ENCODE results near the gene RSRC1.

The RSRC1 gene

GRCh38 chr3:158100681-158101080 is 9.2 kb upstream of the RSRC1 start:
- no CpG with 5 or more reads among the region's 2 CpGs for WGBS (ENCODE audit: insufficient coverage)
- CTCF ChIA-PET = interaction anchor here (1.0 to 5.9 kb wide), 3 partner anchors 8 to 337 kb away, joined by 3 to 30 read pairs (median 3); partner anchors contain the start of gene RSRC1
- peaks cover 43 to 96% (median 66%) of the 10 kb centered on the region in 5 experiments for H3K27me3 ChIP-seq (replicated peaks in 2 of 5; ENCODE audit: control insufficient read depth in 4 of 5, insufficient read depth in 5 of 5, low read length in 4 of 5)
- H3K27ac ChIP-seq (ENCODE audit: insufficient read depth in 1 of 2, low read depth in 1 of 2, low read length in 2 of 2, poor library complexity in 1 of 2, severe bottlenecking in 2 of 2) = no peak overlapping the region
- H3K36me3 ChIP-seq (ENCODE audit: control insufficient read depth in 4 of 4, insufficient read depth in 4 of 4, low read length in 3 of 4) = no peaks in the 10 kb centered on the region
- H3K4me1 ChIP-seq (ENCODE audit: control extremely low read depth in 1 of 4, control insufficient read depth in 4 of 4, insufficient read depth in 4 of 4, low read length in 3 of 4) = peaks cover 3 to 39% (median 32%) of the 10 kb centered on the region in 4 experiments
- POLR2A ChIA-PET = no interaction called here
- no peaks in the 10 kb centered on the region for H3K9me3 ChIP-seq (ENCODE audit: control extremely low read depth in 1 of 5, control insufficient read depth in 4 of 5, insufficient read depth in 2 of 5, low read depth in 1 of 5, low read length in 4 of 5)
- no peak for DNase-seq
- no peak overlapping the region for H3K4me3 ChIP-seq (ENCODE audit: control insufficient read depth in 1 of 7, extremely low read depth in 1 of 7, insufficient read depth in 4 of 7, low read depth in 2 of 7, low read length in 6 of 7)

- peak in 1 of 3 donors; percentile 28 for DNase-seq
- Histone ChIP-seq H3K27ac (ENCODE audit: insufficient read depth in 1 of 2, low read depth in 1 of 2, low read length in 2 of 2, poor library complexity in 1 of 2, severe bottlenecking in 2 of 2) (no peak overlapping the region), H3K36me3 (ENCODE audit: control insufficient read depth in 4 of 4, insufficient read depth in 4 of 4, low read length in 3 of 4) (no peaks in the 10 kb centered on the region), H3K27me3 (replicated peaks in 2 of 5; ENCODE audit: control insufficient read depth in 4 of 5, insufficient read depth in 5 of 5, low read length in 4 of 5) (peaks cover 37 to 96% (median 65%) of the 10 kb centered on the region in 5 experiments), H3K9me3 (ENCODE audit: control extremely low read depth in 1 of 5, control insufficient read depth in 4 of 5, insufficient read depth in 2 of 5, low read depth in 1 of 5, low read length in 4 of 5) (no peaks in the 10 kb centered on the region), H3K4me1 (ENCODE audit: control extremely low read depth in 1 of 4, control insufficient read depth in 4 of 4, insufficient read depth in 4 of 4, low read length in 3 of 4) (peaks cover 3 to 48% (median 40%) of the 10 kb centered on the region in 4 experiments), H3K4me3 (ENCODE audit: control insufficient read depth in 1 of 7, extremely low read depth in 1 of 7, insufficient read depth in 4 of 7, low read depth in 2 of 7, low read length in 6 of 7) (no peak overlapping the region)
- 16% methylated on average over 10 of the region's 14 CpGs for WGBS (ENCODE audit: insufficient coverage)
- ChIA-PET CTCF (interaction anchor here (1.0 to 5.9 kb wide), 3 partner anchors 7 to 336 kb away, joined by 3 to 30 read pairs (median 3); partner anchors contain the start of gene RSRC1), POLR2A (no interaction called here)
Measured at GRCh38 chr3:158101335-158102241, 8.3 kb upstream of the RSRC1 start.

GRCh38 chr3:158102242-158103080 is 7.4 kb upstream of the RSRC1 start:
- Histone ChIP-seq H3K27me3 (replicated peaks in 2 of 5; ENCODE audit: control insufficient read depth in 4 of 5, insufficient read depth in 5 of 5, low read length in 4 of 5) (peaks cover 36 to 99% (median 73%) of the 10 kb centered on the region in 5 experiments), H3K9me3 (ENCODE audit: control extremely low read depth in 1 of 5, control insufficient read depth in 4 of 5, insufficient read depth in 2 of 5, low read depth in 1 of 5, low read length in 4 of 5) (no peaks in the 10 kb centered on the region), H3K27ac (ENCODE audit: insufficient read depth in 1 of 2, low read depth in 1 of 2, low read length in 2 of 2, poor library complexity in 1 of 2, severe bottlenecking in 2 of 2) (no peak overlapping the region), H3K4me3 (ENCODE audit: control insufficient read depth in 1 of 7, extremely low read depth in 1 of 7, insufficient read depth in 4 of 7, low read depth in 2 of 7, low read length in 6 of 7) (peak overlapping the region in 1 of 7 experiments; percentile 35), H3K4me1 (ENCODE audit: control extremely low read depth in 1 of 4, control insufficient read depth in 4 of 4, insufficient read depth in 4 of 4, low read length in 3 of 4) (peaks cover 0 to 48% (median 41%) of the 10 kb centered on the region in 4 experiments), H3K36me3 (ENCODE audit: control insufficient read depth in 4 of 4, insufficient read depth in 4 of 4, low read length in 3 of 4) (no peaks in the 10 kb centered on the region)
- ChIA-PET CTCF (no interaction called here), POLR2A (no interaction called here)
- DNase-seq = no peak
- 9% methylated on average over 17 of the region's 28 CpGs for WGBS (ENCODE audit: insufficient coverage)

DNA sequence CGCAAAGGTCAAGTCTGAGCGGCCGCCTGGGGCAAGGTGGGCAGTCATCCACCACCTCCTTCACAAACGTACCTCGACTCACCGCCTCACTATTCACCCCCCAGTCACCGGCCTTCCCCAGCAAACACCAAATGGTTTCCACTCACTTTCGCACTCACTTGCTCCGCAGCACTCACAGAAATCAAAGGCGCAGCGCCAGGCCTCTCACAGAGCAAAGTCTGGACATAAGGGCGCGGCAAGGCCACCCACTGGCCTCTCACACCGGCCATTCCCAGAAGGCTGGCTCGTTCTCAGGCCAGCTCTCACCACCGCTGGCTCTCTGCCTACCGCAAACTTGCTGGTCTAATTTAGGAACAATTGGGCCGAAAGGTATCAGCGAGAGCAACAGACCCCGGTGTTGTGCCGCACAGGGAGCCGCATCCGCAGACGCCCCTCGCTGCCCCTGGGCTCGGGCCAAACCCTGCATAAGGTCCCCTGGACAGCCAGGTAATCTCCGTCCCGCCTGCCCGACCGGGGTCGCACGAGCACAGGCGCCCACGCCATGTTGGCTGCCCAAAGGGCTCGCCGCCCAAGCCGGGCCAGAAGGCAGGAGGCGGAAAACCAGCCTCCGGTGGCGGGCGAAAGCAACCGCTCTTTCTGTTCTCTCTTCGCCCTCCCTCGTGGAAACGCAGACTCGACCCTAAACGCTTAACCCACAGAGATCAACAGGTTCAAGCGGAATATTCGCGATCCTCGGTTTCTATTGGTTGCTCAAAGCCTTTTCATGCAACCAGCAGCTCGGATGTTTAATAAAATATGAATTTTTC is 6.6 kb upstream of the RSRC1 start:
- POLR2A ChIA-PET = no interaction called here

DNA sequence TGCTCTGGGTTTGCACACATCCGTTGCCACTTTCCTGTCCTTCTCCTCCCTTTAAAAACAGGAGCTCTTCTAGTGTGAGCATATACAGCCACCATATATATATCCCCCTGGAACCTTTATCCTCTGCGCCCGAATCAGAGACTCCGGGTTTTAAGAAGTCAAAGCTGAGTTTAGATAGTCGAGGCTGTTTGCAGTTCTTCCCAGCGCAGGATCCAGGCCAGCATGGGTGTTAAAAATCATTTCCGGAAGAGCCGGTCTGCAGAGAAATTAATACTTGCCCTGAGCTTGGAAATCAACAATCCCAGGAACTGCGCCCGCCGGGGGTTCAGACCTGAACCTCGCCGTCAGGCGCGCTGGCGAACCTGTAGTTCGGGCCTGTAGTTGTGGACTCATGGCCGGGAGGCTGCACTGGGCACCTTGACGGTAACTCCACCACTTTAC is 6.0 kb upstream of the RSRC1 start:
- POLR2A ChIA-PET = no interaction called here

More for the DNA sequence above, 6.6 kb upstream of the RSRC1 start:
- H3K27me3 ChIP-seq (replicated peaks in 2 of 5; ENCODE audit: control insufficient read depth in 4 of 5, insufficient read depth in 5 of 5, low read length in 4 of 5) = peaks cover 40 to 99% (median 74%) of the 10 kb centered on the region in 5 experiments
- H3K27ac ChIP-seq (ENCODE audit: insufficient read depth in 1 of 2, low read depth in 1 of 2, low read length in 2 of 2, poor library complexity in 1 of 2, severe bottlenecking in 2 of 2) = no peak overlapping the region
- H3K4me1 ChIP-seq (ENCODE audit: control extremely low read depth in 1 of 4, control insufficient read depth in 4 of 4, insufficient read depth in 4 of 4, low read length in 3 of 4) = peaks cover 0 to 40% (median 32%) of the 10 kb centered on the region in 4 experiments
- peak in 2 of 3 donors; percentile 40 to 46 for DNase-seq
- WGBS (ENCODE audit: insufficient coverage) = 5% methylated on average over 45 of the region's 52 CpGs
- no peaks in the 10 kb centered on the region for H3K9me3 ChIP-seq (ENCODE audit: control extremely low read depth in 1 of 5, control insufficient read depth in 4 of 5, insufficient read depth in 2 of 5, low read depth in 1 of 5, low read length in 4 of 5)
- CTCF ChIA-PET = no interaction called here
- no peaks in the 10 kb centered on the region for H3K36me3 ChIP-seq (ENCODE audit: control insufficient read depth in 4 of 4, insufficient read depth in 4 of 4, low read length in 3 of 4)
- peak overlapping the region in 5 of 7 experiments; percentile 12 to 62 (median 35) for H3K4me3 ChIP-seq (ENCODE audit: control insufficient read depth in 1 of 7, extremely low read depth in 1 of 7, insufficient read depth in 4 of 7, low read depth in 2 of 7, low read length in 6 of 7)

GRCh38 chr3:158104431-158104921 is 5.4 kb upstream of the RSRC1 start:
- peak in 1 of 3 donors; percentile 38 for DNase-seq
- H3K4me3 ChIP-seq (ENCODE audit: control insufficient read depth in 1 of 7, extremely low read depth in 1 of 7, insufficient read depth in 4 of 7, low read depth in 2 of 7, low read length in 6 of 7) = no peak overlapping the region
- no peak overlapping the region for H3K27ac ChIP-seq (ENCODE audit: insufficient read depth in 1 of 2, low read depth in 1 of 2, low read length in 2 of 2, poor library complexity in 1 of 2, severe bottlenecking in 2 of 2)
- ChIA-PET POLR2A (no interaction called here), CTCF (interaction anchor here (1.0 to 1.7 kb wide), 2 partner anchors 8 to 329 kb away, joined by 3 to 4 read pairs; no protein-coding TSS in a partner anchor)
- no peaks in the 10 kb centered on the region for H3K9me3 ChIP-seq (ENCODE audit: control extremely low read depth in 1 of 5, control insufficient read depth in 4 of 5, insufficient read depth in 2 of 5, low read depth in 1 of 5, low read length in 4 of 5)
- H3K27me3 ChIP-seq (replicated peaks in 2 of 5; ENCODE audit: control insufficient read depth in 4 of 5, insufficient read depth in 5 of 5, low read length in 4 of 5) = peaks cover 40 to 99% (median 74%) of the 10 kb centered on the region in 5 experiments
- H3K4me1 ChIP-seq (ENCODE audit: control extremely low read depth in 1 of 4, control insufficient read depth in 4 of 4, insufficient read depth in 4 of 4, low read length in 3 of 4) = peaks cover 0 to 39% (median 33%) of the 10 kb centered on the region in 4 experiments
- no peaks in the 10 kb centered on the region for H3K36me3 ChIP-seq (ENCODE audit: control insufficient read depth in 4 of 4, insufficient read depth in 4 of 4, low read length in 3 of 4)
- 15% methylated on average over 3 of the region's 5 CpGs for WGBS (ENCODE audit: insufficient coverage)

More for the DNA sequence above, 6.0 kb upstream of the RSRC1 start:
- no peak overlapping the region for H3K27ac ChIP-seq (ENCODE audit: insufficient read depth in 1 of 2, low read depth in 1 of 2, low read length in 2 of 2, poor library complexity in 1 of 2, severe bottlenecking in 2 of 2)
- H3K4me1 ChIP-seq (ENCODE audit: control extremely low read depth in 1 of 4, control insufficient read depth in 4 of 4, insufficient read depth in 4 of 4, low read length in 3 of 4) = peaks cover 0 to 36% (median 30%) of the 10 kb centered on the region in 4 experiments
- 18% methylated on average over 16 of the region's 19 CpGs for WGBS (ENCODE audit: insufficient coverage)
- CTCF ChIA-PET = no interaction called here
- no peaks in the 10 kb centered on the region for H3K9me3 ChIP-seq (ENCODE audit: control extremely low read depth in 1 of 5, control insufficient read depth in 4 of 5, insufficient read depth in 2 of 5, low read depth in 1 of 5, low read length in 4 of 5)
- H3K27me3 ChIP-seq (replicated peaks in 2 of 5; ENCODE audit: control insufficient read depth in 4 of 5, insufficient read depth in 5 of 5, low read length in 4 of 5) = peaks cover 40 to 99% (median 74%) of the 10 kb centered on the region in 5 experiments
- H3K36me3 ChIP-seq (ENCODE audit: control insufficient read depth in 4 of 4, insufficient read depth in 4 of 4, low read length in 3 of 4) = no peaks in the 10 kb centered on the region
- peak overlapping the region in 1 of 7 experiments; percentile 12 for H3K4me3 ChIP-seq (ENCODE audit: control insufficient read depth in 1 of 7, extremely low read depth in 1 of 7, insufficient read depth in 4 of 7, low read depth in 2 of 7, low read length in 6 of 7)
- DNase-seq = peak in 1 of 3 donors; percentile 23
